GM12873 (cell line): ENCODE measurements around the gene KAZN.

Experiments used
- CTCF ChIP-seq: IDR thresholded peaks from 2 replicates; pipeline ENCODE4 v1.5.1; 2012; ENCODE audit warnings: low read depth, mild to moderate bottlenecking, moderate library complexity, low read length, control low read depth; ENCODE audit not compliant: insufficient read depth; ENCODE audit errors: missing control alignments

KAZN gene

GRCh38 chr1:15083578-15083977 lies 485.1 kb downstream of the KAZN start:
- TF ChIP-seq CTCF = no peak

GRCh38 chr1:15088281-15088971 lies 489.9 kb downstream of the KAZN start:
- TF ChIP-seq CTCF = no peak

- TF ChIP-seq CTCF = no peak
Observed at GRCh38 chr1:15089258-15089992, 490.9 kb downstream of the KAZN start.

GRCh38 chr1:15090373-15090772 lies 491.9 kb downstream of the KAZN start:
- TF ChIP-seq CTCF = no peak

- no peak for TF ChIP-seq CTCF
Observed at GRCh38 chr1:15094056-15094455, 495.6 kb downstream of the KAZN start.

- TF ChIP-seq CTCF = no peak
Observed at GRCh38 chr1:15094719-15095495, 496.4 kb downstream of the KAZN start.

- no peak for TF ChIP-seq CTCF
Observed at GRCh38 chr1:15095496-15095875, 497.0 kb downstream of the KAZN start.
